Stimulated activated CD8-positive, alpha-beta memory T cell treated with anti-CD3 and anti-CD28 coated beads, Interleukin-2, amount 100 ng/mL, for 1 hour (primary cell): ENCODE results near the gene GHRH.

Experiments used
- DNase-seq, 2 donors: peaks; one replicate each; pipeline ENCODE4 v3.0.0-alpha.2; 2020; ENCODE audit warnings: low read depth in 2 of 2

GHRH gene

GRCh38 chr20:37262505-37262904 is 891 bp upstream of the GHRH start:
- no peak for DNase-seq

DNA sequence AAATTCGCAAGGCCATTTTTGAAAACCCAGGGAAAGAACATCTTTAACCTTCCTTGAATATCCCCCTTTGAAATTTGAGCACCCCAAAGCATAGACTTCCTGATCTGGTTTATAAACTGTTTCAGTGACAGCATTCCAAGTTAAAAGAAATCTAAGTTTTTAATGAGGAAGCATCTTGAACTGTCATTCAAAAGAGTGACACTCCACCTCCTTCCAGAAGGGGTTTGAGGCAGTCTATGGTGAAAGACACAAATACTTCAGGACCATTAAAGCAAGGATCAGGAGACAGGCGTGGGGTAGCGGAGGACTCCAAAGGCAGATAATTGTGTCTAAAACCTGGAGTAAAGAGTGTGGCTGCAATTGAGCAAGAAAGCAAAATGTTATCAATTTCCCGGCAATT is 691 bp downstream of the GHRH start:
- DNase-seq, result no peak

GRCh38 chr20:37259865-37260264 is 1.7 kb downstream of the GHRH start:
- DNase-seq, result no peak

DNA sequence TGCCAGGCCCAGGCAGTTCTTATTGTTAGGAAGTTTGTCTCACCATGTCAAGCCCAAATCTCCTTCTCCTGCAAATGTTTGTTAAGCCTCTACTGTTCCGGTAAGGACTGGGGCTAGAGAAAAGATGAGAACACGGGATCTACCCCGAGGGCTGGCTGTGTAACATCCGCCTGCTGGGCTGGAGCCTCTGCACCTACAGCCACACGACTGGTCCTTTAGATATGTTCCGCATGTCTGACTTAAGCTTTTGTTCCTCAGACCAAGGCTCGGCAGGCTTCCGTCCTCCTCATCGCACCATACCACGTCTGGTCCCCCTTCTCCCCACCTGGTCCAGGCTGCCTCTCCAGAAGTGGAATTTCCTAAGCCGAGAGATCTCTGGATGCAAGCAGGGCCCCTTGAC is 2.6 kb downstream of the GHRH start:
- no peak for DNase-seq

- DNase-seq, result no peak
Measured at GRCh38 chr20:37257988-37258387, 3.6 kb downstream of the GHRH start.

DNA sequence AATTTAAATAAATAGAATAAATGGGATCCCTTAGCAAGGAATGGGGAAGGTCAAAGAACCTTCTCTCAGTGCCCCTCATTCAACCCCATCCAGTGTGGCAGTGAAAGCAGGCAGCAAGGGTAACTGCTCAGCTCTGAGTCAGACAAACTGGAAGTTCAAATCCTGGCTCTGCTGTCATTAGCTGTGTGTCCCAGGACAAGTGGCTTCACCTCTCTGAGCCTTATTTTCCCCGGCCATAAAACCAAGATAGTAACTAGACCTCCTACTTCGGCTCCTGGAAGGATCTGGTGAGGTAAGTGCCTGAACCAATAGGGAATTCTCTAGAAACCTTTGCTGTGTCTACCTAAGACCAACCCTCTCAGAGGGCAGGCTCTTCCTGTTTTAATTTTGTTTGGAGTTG is 4.1 kb downstream of the GHRH start:
- no peak for DNase-seq

- DNase-seq, result no peak
Measured at GRCh38 chr20:37256286-37256685, 5.3 kb downstream of the GHRH start.

DNA sequence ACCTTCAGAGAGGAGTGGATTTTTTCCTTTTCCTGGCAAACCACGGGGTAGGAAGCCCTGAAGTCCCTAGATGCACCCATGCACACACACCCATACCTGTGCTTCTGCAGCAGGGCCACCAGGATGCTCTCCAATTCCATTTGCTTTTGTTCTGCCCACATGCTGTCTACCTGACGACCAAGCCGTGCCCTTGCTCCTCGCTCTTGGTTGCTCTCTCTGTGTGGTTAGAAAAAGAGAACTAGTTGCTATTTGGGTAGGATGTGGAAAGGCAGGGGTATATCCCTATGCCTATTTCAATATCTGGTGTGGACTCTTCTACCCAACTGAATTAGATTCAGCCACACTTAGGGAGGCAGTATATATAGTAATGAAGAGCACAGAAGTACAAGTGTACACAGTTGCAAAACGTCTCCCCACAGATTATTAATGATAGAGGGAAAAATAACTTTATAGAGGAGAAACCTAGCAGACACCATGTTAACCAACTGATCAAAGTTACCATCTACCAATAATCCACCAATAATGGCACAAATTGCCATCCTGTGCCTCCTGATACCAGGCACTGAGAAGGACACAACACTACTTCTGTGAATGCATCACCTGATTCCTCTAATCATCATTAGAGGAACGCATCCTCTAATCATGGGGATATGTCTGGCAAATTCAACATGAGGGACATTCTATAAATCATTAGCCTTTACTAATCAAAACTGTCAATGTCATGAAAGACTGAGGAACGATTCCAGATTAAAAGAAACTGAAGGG is 7.3 kb downstream of the GHRH start:
- no peak for DNase-seq

DNA sequence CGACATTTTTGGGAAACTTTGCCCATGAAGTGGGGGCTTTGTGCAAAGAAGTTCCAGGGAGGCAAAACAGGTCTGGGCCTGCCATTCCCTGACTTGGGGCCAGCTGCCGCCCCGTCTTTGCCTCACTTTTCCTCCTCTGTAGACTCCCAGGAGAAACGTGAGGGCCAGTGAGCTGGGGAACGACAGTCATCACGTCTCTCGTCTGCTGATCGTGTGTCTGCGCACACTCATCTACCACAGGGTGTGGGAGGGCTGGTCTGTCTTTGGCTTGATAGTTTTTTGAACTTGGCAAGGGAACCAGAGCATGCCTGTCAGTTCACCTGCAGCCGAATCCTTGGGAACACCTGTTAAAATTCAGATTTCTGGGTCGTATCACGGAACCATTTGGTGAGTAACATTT is 8.5 kb downstream of the GHRH start:
- DNase-seq, result no peak

GRCh38 chr20:37251825-37252477 is 9.7 kb downstream of the GHRH start:
- DNase-seq, result no peak

- DNase-seq, result no peak
Measured at GRCh38 chr20:37249304-37249703, 12.3 kb downstream of the GHRH start.

DNA sequence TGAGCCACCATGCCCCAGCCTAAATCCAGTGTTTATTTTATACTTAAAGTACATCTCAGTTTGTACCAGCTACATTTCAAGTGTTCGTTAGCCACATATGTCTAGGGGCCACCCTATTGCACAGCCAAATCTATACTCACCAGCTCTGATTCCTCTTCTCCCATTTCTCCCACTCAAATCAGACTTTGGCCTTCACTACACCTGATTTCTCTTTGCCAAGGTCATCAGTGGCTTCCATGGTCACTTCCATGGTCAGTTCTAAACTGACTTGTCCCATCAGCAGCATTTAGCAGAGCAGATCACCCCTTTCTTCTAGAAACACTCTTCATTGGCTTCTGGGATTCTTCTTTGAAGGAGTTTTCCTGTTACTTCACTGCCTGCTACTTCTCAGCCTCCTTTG is 14.1 kb downstream of the GHRH start:
- DNase-seq, result no peak

- no peak for DNase-seq
Measured at GRCh38 chr20:37246736-37247135, 14.9 kb downstream of the GHRH start.

- no peak for DNase-seq
Measured at GRCh38 chr20:37245216-37246150, 16.1 kb downstream of the GHRH start.

DNA sequence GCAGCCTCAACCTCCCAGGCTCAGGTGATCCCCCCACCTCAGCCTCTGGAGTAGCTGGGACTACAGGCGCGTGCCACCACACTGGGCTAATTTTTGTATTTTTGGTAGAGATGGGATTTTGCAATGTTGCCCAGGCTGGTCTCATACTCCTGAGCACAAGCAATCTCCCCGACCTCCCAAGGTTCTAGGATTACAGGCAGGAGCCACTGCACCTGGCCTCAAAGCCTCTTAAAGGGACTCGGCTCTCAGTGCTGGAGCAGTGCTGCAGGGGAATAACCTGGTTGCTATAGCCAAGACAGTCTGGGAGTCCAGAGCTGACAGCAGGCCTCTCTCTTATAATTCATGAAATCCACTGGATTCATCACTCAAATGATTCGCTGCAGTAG is 17.0 kb downstream of the GHRH start:
- DNase-seq, result no peak

DNA sequence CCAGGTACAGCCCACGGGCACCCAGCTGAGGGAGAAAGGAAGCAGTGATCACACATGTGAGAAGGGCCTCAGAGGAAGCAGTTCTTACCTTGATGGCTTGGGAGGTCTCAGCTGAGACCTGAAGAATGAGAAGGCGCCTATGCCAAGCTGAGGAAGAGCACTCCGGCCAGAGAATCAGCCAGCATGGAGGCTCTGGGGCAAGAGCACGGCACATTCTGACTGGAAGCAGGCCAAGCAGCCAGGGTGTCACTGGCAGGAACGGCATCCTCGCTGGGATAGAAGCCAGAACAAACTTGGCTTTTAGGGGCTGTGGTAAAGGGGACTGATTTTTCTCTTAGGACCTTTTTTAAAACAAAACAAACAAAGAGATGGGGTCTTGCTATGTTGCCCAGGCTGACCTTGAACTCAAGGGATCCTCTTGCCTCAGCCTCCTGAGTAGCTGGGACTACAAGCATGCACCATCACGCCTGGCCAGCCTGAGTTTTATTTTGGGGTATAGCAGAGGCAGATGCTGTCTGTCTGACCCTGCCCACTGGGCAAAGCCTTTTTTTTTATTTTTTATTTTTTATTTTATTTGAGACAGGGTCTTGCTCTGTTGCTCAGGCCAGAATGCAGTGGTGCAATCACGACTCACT is 17.6 kb downstream of the GHRH start:
- no peak for DNase-seq

GRCh38 chr20:37243076-37243936 is 18.3 kb downstream of the GHRH start:
- DNase-seq, result no peak

DNA sequence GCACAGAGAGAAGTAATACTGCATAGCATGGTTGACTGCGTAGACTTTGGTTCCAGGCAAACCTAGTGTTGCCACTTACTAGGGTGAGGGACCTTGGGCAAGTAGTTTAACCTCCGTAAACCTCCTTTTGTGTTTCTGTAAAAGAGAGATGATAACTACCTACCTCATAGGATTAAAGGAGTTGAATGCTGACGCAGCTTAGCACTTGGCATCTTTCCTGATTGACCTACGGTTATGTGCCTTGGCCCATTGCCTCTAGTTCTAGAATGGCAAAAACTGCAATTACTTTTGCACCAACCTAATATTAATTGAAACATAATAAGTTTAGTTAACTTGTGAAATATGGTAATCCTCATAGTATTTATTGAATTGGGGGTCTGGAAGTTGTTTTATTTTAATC is 19.1 kb downstream of the GHRH start:
- no peak for DNase-seq

DNA sequence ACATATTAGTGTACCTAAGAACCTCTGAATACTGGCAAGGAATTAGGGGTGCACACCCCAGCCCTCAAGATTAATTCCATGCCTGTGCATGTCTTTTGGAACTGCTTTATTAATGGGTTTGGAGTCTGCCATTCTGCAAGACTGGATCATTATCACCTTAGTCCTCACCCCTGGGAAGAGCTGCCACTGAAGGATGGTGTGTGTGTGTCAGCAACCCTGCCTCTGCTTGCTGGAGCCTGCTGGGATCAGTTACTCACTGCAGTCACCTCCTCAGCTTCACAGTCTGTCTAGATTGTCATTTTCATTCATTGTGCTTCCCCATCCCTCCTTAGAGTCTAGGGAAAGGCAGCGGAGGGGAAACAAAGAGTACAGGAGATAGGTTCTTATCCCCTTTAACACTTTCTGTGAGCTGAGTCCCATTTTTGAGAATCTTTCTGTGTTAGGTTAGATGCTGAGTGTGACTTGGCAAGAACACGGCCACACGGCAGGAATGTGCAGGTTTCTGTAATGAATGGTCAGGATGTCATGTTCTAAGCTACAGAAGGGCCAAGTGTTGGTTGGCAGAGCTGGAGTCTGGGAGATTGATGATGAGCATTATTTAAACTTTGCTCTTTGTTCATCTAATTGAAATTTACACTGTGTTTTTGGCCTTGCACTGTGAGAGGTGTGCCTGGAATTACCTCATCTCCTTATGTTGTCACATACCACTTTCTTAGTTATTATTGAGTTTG is 21.1 kb downstream of the GHRH start:
- DNase-seq, result no peak

GRCh38 chr20:37238935-37239451 is 22.6 kb downstream of the GHRH start:
- no peak for DNase-seq
